Stimulated activated CD8-positive, alpha-beta memory T cell treated with anti-CD3 and anti-CD28 coated beads, Interleukin-4, amount 100 ng/mL, for 48 hours (primary cell): ENCODE results near the gene FAM185A.
"Not testable (repeated sequence)": the region's sequence is repeated elsewhere in the genome, so short reads cannot be mapped to it uniquely, and the experiment has no call there.

Source experiments
- DNase-seq: peaks from one replicate; pipeline ENCODE4 v3.0.0-alpha.2; 2020

Gene FAM185A

GRCh38 chr7:102833343-102833742 lies 84.5 kb downstream of the FAM185A start:
- DNase-seq, result no peak

- DNase-seq, result no peak
These were observed 85.7 kb downstream of the FAM185A start for GRCh38 chr7:102834466-102834865.

- DNase-seq, result peak; percentile 27
These were observed 86.2 kb downstream of the FAM185A start for GRCh38 chr7:102834999-102835398.

GRCh38 chr7:102836191-102836919 lies 87.6 kb downstream of the FAM185A start:
- DNase-seq, result no peak

- no peak for DNase-seq
These were observed 88.2 kb downstream of the FAM185A start for GRCh38 chr7:102836977-102837376.

- DNase-seq, result no peak
These were observed 89.0 kb downstream of the FAM185A start for GRCh38 chr7:102837802-102838201.

GRCh38 chr7:102838572-102839101 lies 89.8 kb downstream of the FAM185A start:
- DNase-seq, result not testable (repeated sequence)

GRCh38 chr7:102840404-102840803 lies 91.6 kb downstream of the FAM185A start:
- DNase-seq, result no peak

- no peak for DNase-seq
These were observed 92.5 kb downstream of the FAM185A start for GRCh38 chr7:102841290-102841689.

GRCh38 chr7:102842284-102842683 lies 93.5 kb downstream of the FAM185A start:
- DNase-seq, result no peak

- DNase-seq, result no peak
These were observed 95.1 kb downstream of the FAM185A start for GRCh38 chr7:102843850-102844249.

GRCh38 chr7:102845346-102845745 lies 96.5 kb downstream of the FAM185A start:
- no peak for DNase-seq

- no peak for DNase-seq
These were observed 100.3 kb downstream of the FAM185A start for GRCh38 chr7:102849079-102849478.

DNA sequence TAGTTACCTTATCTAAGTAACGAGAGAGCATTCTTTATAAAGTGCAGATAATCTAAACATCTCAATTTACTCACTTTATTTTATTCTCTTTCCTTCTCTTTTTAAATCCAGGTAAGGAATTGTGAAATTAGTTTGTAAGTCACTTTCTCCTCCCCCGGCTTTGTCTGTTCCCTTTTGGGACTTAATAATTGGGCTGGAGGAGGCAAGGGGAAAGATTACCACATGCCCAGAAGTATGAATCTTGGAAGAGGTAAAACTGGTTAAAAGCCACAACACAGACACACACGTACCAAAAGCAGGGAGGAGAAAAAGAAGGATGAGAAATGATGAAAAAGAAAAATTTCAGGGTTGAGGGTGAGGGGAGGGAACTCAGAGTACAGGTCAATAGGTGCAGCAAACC lies 100.7 kb downstream of the FAM185A start:
- DNase-seq, result no peak

GRCh38 chr7:102856036-102856435 lies 107.2 kb downstream of the FAM185A start:
- no peak for DNase-seq
